C4-2B (cell line): ENCODE data around the gene COL19A1.

Experiments used
- ZFX ChIP-seq: fragments of 450-650 bp; IDR thresholded peaks from 2 replicates; pipeline ENCODE4 v1.6.1; 2017
- TF ChIP-seq, protein P1 (sequence below): fragments of 450-650 bp; conservative IDR thresholded peaks from 2 replicates; pipeline ENCODE4 v1.5.1; 2017; ENCODE audit warnings: mild to moderate bottlenecking

DNA sequence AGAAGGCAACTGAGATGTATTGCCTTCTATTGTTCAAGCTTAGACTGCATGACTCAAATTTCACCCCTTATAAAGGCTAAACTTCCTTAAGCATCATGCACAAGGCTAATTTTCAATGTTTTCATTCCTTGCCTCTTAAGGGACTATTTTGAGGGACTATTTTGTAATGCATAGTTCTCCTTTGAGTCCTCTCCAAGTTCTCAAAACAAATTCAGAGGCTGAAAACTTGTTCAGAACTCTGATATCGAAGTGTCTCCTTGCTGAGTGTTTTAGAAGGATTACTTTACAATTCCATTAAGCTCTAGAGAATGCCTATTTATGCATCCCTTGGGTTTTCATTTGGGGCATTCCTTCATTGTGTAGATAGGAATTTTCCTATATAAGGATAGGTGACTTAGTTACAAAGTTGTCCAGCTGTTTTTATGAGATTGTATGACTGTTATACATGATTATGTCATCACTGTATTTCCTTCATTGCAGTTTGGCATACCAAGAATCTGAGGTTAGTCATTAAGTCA lies 41.7 kb downstream of the COL19A1 start:
- TF ChIP-seq, protein P1, sequence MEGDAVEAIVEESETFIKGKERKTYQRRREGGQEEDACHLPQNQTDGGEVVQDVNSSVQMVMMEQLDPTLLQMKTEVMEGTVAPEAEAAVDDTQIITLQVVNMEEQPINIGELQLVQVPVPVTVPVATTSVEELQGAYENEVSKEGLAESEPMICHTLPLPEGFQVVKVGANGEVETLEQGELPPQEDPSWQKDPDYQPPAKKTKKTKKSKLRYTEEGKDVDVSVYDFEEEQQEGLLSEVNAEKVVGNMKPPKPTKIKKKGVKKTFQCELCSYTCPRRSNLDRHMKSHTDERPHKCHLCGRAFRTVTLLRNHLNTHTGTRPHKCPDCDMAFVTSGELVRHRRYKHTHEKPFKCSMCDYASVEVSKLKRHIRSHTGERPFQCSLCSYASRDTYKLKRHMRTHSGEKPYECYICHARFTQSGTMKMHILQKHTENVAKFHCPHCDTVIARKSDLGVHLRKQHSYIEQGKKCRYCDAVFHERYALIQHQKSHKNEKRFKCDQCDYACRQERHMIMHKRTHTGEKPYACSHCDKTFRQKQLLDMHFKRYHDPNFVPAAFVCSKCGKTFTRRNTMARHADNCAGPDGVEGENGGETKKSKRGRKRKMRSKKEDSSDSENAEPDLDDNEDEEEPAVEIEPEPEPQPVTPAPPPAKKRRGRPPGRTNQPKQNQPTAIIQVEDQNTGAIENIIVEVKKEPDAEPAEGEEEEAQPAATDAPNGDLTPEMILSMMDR: no peak
- TF ChIP-seq ZFX: no peak
